Renal cortical epithelial cell (primary cell): Measurements from ENCODE around the gene TADA2B. TPM values are rescaled to one million over a fixed set of nuclear protein-coding genes. Genes with fewer than 3 reads are reported as not detected.

Experiments used
- DNase-seq: peaks from one replicate; pipeline ENCODE4 v3.0.0-alpha.2; 2011; ENCODE audit warnings: low read depth
- total RNA-seq: library from RNA; depleted of rRNA; stranded (reverse); fragments of >200 nt; gene quantifications from 2 replicates; pipeline ENCODE4 v1.2.3, GENCODE V29; 2014

Gene TADA2B
- total RNA-seq, 1 donor from 2014 or later: 31.4 TPM

DNA sequence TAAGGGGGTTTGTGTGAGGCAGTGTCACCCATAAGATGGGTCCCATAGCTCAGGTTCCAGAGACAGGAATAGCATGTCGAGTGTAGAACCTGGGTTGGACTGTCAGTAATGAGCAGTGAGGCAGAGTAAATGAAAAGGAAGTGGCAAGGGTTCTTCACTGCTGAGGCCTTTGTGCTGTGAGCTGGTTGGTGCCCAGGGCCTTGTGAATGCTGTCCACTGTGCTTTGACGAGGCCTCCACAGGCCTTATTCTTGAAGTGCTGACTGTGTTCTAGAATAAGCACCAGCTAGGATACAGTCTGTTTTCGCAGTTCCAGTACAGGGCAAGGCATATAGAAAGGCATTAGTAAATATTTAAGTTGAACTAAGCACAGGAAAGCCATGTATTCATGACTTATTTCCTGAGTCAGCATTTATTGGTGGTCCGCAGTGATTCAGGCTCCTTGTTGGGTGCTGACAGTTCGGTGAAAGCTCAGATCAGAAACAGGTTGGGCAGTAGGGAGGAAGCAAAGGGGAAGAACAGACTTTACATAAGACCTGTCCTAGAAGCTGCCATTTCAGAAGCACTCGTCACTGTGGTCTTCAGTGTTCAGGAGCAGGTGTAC, 25.6 kb upstream of the TADA2B start:
- DNase-seq: no peak

GRCh38 chr4:7018281-7018680, 24.9 kb upstream of the TADA2B start:
- no peak for DNase-seq

DNA sequence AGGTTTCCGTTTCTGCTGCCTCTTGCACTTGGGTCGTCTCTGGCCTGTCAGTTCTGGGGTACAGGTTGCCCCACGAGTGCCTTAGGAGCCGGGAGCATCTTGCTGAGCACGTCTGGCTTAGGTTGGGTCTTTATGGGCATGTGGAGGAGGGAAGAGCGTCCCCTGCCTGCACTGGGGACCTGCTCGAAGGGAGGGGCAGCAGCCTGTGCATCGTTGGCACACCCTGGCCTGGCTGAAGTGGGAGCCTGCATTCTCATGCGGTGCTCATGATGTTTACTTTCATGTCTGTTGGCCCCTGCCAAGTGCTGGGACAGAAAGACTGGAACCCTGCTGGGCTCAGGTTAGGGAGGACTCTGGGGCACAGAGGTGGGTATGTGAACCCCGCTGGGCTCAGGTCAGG, 23.8 kb upstream of the TADA2B start:
- DNase-seq: no peak

DNA sequence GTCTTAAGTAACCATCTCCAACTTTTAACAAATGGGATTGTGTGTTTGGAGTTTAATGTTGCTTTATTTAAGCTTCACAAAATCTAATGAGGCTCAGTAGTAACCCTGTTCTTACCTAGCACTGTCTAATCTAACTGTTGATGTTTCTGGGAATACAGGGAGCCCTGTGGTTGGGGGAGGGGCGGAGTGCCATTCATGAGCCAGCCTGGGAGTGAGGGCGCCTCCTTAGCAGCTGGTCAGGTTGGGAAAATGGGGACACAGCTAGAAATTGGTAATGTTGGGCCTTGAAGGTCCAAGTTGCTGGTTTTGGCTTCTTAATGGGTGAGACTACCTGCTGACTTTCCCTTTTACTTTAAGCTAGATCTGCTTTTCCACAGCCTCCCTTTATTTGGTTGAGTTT, 22.9 kb upstream of the TADA2B start:
- no peak for DNase-seq

DNA sequence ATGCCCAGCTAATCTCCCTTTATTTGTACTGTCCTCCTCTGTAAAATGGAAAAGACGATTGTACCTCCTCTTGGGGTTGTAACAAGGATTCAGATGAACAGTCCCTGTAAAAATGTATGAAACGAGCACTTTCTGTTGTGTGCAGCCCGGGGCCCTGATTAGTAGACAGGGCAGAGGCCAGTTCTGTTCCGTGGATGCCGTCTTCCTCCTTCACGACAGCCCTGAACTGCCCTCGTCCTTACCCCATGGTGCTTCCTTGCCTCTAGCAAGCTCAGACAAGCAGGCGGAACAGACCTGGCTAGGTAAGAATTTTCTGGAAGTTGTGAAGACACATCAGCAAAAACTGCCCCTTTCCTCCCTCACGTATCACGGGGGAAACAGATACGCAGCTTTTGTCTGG, 22.3 kb upstream of the TADA2B start:
- no peak for DNase-seq

DNA sequence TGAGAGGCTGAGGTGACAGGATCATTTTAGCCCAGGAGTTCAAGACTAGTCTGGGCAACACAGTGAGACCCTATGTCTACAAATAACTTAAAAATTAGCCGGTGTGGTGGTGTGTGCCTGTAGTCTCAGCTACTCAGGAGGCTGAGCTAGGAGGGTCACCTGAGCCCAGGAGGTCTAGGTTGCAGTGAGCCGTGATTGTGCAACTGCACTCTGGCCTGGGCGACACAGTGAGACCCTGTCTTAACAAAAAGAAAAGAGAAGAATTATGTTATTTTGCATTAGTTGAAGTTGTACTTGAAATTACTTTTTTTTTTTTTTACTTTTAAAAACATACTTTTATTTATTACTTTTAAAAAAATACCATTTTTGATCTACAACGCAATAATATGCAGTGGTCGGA, 21.8 kb upstream of the TADA2B start:
- DNase-seq: no peak

DNA sequence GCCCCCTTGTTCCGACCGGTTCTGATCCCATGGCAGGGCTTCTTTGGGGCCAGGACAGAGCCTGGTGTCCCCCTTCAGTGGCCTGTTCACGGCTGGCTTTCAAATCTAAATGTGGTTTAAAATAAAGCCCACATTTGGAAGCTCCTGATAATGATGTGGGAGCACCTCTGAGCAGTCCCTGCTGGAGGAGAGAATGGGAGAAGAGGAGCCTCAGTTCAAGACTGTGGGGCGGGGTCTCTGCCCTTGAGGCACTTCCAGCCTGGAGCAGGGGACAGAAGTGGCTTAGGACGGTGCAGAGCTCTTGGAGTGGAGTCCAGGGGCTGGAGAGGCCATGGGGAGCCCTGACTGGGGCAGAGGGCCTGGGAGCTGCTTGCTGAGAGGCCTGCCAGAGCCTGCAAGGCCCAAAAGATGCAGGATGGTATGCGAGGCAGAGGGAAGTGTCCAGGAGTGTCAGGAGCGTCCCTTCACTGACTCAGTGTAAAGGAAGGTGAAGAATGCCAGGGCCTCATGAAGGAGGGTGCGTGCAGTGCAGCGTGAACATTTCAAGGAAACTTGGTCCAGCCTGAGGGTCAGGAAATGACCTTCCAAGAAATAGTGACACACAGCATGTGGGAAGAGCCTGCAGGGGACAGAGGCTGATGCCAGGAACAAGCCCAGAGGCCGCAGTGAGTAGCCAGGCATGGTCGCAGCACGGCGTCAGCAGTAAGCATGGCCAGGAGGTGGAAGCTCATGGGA, 21.1 kb upstream of the TADA2B start:
- DNase-seq: peak; percentile 96

- DNase-seq: no peak
Measured at GRCh38 chr4:7023486-7023885, 19.7 kb upstream of the TADA2B start.

GRCh38 chr4:7023901-7024300, 19.3 kb upstream of the TADA2B start:
- no peak for DNase-seq

- DNase-seq: no peak
Measured at GRCh38 chr4:7024336-7024890, 18.8 kb upstream of the TADA2B start.

- DNase-seq: no peak
Measured at GRCh38 chr4:7025040-7025602, 18.1 kb upstream of the TADA2B start.

DNA sequence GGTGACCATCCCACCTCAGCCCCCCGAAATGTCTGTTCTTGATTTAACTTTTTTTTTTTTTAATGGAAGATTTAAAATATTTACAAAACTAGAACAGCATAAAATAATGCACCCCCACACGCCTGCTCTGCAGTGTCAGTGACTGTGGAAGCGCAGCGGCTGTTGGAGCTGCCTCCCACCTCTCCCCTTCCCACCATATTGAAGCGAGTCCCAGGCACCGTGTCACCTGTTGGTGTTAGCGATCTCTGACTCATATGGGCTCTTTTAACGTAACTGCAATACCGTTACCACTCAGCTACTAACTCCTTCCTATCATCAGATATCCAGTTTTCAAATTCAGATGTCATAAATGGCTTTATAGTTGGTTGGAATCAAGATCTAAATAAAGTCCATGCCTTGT, 17.1 kb upstream of the TADA2B start:
- DNase-seq: no peak

- no peak for DNase-seq
Measured at GRCh38 chr4:7027284-7027683, 15.9 kb upstream of the TADA2B start.

GRCh38 chr4:7027913-7028312, 15.3 kb upstream of the TADA2B start:
- DNase-seq: no peak

DNA sequence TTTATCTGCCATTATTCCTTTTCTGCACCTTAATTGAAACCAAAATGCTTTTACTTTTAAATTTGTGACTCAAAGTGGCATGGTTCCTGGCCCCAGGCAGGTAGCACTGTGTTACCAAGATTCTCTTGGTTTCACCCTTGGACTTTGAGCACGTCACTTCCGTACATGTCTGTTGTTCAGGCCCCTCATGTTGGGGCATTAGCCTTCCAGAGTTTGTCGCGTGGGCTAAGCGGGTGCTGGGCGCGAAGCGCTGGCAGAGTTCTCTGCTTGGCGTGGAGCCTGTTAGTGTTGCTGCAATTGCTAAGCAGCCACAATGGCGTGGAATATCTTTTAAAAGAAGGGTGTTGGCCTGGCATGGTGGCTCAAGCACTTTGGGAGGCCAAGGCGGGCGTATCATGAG, 14.0 kb upstream of the TADA2B start:
- DNase-seq: peak; percentile 15

GRCh38 chr4:7029921-7030320, 13.3 kb upstream of the TADA2B start:
- no peak for DNase-seq

GRCh38 chr4:7030856-7031255, 12.3 kb upstream of the TADA2B start:
- DNase-seq: no peak

DNA sequence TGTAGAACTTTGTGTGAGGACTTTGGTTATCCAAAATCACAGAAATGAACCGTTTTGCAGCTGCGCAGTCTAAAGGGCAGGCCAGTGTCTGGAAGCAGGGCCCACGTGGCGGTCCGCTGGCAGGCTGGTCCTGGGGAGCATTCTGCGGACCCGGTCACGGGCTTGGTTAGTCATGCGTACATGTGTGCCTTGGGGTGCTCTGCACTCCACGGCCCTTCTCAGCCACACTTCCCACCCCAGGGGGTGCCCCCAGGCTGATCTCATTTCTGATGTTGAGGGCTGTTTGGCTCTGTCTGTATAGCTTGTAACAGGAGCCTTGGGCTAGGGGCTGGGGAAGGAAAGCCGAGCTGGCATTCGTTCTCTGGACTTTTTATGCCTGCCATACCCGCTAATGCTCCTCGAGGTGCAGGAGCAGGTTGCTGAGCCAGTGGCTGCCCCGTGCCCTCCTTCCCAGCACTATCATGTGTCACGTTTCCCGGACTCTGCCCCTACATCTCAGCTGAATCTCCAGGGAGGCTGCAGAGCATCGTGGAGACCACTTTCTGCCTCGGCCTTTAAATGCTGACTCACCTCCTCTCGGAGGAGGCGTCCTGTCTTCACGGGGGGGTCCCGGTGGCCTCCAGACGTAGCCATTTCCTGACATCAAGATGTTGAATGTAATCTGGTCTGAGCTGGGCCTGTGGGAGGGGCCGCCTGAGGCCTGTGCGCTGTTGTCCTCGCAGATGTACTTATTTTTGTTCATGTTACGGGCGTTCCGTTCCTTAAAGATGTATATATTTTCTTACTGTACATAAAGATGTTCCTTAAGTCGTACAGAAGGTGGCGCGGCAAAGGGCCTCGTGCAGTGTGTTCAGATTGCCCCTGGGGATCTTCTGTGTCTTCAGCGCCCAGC, 11.4 kb upstream of the TADA2B start:
- peak; percentile 49 for DNase-seq

DNA sequence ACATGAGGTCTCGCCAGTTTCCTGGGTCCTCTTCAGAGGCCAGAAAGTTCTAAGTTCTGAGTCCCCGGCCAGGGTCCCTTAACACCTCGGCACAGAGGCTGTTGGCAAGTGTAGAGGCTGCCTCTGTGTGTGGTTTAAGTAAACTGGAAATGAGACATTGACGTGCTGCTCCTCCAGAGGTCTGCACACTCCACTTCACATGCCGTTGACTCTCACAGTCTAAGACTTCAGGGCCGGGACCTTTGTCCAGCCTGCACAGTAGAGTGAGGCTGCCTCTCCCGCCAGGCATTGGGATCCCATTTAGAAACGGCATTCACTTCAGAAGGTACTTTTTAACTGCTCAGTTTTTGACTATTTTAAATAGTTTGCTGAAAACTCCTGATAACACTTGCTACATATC, 10.6 kb upstream of the TADA2B start:
- DNase-seq: peak; percentile 82

DNA sequence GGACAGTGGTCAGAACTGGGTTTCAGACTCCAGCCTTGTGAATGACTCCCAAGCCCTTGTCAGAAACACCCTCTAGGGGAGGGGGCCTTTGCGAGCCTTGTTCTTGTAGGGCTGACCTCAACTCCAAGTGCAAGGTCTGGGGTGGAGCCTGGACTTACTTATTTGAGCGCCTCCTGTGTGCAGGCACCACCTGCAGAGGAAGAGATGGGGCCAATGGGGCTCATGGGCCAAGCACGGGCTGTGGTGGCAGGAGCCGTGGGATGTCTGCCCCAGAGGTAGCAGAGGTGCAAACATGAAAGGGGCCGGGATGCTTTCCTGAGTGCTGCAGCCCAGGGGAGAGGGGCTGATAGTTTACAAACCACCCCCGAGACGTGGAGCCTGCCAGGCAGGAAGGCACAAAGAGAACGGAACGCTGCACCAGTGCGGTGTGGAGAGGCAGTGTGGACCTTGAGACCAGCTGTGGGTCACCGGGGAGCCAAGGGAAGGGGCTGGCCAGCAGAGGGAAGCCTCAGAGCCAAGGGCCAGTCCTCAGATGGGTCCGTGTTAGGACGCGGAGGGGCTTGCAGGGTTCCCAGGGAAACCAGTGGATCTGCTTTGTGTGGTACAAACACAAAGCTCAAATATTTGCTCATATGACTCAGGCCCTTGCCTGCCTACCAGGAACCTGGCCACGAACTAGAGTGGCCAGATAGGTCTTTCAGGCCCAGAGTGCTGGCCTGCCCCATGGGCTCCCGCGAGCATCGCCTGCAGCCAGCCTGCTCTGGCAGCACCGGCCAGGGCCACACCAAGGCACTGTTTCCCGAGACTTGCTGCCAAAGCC, 8.7 kb upstream of the TADA2B start:
- peak; percentile 75 for DNase-seq

GRCh38 chr4:7037425-7037824, 5.7 kb upstream of the TADA2B start:
- peak; percentile 18 for DNase-seq
